GM12864 (cell line): ENCODE measurements around the gene HDDC2.

ENCODE experiments used
- DNase-seq: peaks from one replicate; pipeline ENCODE4 v3.0.0-alpha.2; 2011; ENCODE audit warnings: low read depth
- H3K4me3 ChIP-seq: 2 replicates; pipeline ENCODE4 v1.5.1; 2011; ENCODE audit warnings: mild to moderate bottlenecking, low read depth, low read length, control low read depth
- TF ChIP-seq, protein P1 (sequence below): IDR thresholded peaks from 2 replicates; pipeline ENCODE4 v1.5.1; 2011; ENCODE audit warnings: low read depth, mild to moderate bottlenecking, moderate library complexity, low read length, control low read depth, inconsistent platforms; ENCODE audit errors: missing control alignments

The HDDC2 gene

DNA sequence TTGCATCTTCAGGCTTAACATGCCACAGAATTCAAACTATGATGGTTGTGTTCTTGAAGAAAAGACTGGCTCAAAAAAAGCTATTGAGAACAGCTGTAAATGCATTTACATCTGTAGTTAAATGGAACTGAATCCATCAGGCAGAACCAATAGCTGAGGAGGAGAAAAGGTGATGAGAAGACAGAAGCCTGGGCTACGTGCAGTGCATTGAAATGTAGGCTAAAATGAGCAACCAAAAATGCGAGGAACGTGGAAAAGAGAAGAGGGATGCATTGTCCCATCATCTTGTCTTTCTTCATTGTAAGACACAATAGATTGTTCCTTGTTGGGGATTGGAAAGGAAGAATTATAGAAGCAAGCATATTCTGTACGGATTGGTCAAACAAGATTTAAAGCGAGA lies 13.8 kb upstream of the HDDC2 start:
- no peak overlapping the region for H3K4me3 ChIP-seq
- TF ChIP-seq, protein P1, sequence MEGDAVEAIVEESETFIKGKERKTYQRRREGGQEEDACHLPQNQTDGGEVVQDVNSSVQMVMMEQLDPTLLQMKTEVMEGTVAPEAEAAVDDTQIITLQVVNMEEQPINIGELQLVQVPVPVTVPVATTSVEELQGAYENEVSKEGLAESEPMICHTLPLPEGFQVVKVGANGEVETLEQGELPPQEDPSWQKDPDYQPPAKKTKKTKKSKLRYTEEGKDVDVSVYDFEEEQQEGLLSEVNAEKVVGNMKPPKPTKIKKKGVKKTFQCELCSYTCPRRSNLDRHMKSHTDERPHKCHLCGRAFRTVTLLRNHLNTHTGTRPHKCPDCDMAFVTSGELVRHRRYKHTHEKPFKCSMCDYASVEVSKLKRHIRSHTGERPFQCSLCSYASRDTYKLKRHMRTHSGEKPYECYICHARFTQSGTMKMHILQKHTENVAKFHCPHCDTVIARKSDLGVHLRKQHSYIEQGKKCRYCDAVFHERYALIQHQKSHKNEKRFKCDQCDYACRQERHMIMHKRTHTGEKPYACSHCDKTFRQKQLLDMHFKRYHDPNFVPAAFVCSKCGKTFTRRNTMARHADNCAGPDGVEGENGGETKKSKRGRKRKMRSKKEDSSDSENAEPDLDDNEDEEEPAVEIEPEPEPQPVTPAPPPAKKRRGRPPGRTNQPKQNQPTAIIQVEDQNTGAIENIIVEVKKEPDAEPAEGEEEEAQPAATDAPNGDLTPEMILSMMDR: no peak
- DNase-seq: no peak

DNA sequence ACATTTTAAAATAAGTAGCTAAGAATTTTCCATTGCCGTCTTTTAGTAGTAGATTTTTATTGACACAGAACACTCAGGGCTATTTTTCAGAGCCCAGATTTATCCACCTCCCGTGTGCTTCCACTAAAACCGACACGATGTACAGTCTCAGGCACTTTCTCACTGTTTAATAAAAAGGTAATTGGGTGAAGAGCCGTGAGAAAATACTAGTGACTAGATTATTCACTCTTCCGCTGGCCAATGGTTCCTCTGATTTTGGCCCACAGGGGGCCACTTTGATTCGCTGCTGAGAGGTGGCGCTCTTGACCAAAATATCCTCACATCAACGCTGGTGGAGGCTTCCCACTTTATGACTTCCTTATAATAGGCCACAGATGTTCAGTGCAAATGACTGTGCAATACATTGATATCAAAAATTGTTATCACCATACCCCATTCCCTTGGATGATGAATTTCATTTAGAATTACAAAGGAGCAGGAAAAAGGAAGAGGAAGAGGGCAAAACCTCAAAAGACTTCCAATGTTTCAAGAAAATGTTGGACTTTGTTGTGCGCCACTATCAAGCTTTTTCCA lies 12.3 kb upstream of the HDDC2 start:
- no peak for DNase-seq
- H3K4me3 ChIP-seq: no peak overlapping the region
- TF ChIP-seq, protein P1: peak; percentile 78

DNA sequence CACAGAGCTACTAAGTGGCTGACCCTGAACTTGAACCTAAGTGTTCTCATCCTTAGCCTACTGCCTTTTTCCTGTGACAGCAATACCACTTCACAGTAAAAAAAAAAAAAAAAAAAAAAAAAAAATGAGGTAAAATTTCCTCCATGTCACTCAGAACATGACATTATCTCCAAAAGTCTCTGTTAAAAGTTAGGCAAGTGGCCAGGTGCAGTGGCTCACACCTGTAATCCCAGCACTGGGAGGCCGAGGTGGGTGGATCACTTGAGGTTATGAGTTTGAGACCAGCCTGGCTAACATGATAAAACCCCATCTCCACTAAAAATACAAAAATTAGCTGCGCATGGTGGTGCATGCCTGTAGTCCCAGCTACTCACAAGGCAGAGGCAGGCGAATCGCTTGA lies 11.2 kb upstream of the HDDC2 start:
- no peak overlapping the region for H3K4me3 ChIP-seq
- TF ChIP-seq, protein P1: no peak
- no peak for DNase-seq

DNA sequence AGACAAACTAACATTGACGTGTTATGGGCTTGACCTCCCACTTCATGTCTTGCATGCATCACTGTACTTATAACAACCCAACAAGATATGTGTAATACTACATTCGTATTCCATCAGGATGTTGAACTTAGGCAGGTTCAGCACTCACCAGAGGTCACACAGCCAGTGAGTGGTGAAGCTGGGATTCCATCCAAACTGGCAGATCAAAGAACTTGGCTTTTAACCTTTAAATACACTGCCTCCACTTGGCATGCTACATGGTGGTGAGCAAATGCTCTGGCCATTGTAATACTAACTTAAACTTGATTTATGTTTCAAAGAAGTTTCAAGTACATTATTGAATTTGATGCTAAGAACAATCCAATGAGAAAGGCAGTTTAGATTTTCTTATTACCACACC lies 10.7 kb upstream of the HDDC2 start:
- no peak for DNase-seq
- TF ChIP-seq, protein P1: no peak
- no peak overlapping the region for H3K4me3 ChIP-seq

DNA sequence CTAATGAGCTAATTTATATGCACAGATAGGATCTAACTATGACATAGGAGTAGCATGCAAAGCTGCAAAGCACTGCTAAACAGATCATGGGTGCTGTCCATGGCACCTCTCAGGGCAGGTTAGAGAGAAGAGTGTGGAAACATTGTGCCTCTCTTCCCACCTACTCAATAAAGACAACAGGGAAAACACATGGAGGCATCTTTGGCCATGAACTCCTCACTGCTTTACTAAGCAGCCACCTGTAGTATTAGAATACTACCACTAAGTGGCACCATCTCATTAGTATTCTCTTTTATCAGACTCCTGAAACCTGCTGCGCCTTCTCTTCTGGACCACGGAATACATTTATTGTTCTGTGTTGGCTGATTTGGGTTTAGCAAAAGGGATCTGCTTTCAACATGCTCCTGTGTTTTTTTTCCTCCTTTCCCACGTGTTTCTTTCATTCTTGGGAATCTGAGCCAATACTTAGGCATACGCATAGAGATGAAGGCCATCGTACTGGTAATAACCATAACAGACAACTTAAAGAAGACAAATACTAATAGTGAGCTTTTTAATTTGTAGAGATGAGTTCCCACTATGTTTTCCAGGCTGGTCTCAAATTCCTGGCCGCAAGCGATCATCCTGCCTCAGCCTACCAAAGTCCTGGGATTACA lies 9.4 kb upstream of the HDDC2 start:
- DNase-seq: no peak
- no peak overlapping the region for H3K4me3 ChIP-seq
- TF ChIP-seq, protein P1: peak; percentile 72

DNA sequence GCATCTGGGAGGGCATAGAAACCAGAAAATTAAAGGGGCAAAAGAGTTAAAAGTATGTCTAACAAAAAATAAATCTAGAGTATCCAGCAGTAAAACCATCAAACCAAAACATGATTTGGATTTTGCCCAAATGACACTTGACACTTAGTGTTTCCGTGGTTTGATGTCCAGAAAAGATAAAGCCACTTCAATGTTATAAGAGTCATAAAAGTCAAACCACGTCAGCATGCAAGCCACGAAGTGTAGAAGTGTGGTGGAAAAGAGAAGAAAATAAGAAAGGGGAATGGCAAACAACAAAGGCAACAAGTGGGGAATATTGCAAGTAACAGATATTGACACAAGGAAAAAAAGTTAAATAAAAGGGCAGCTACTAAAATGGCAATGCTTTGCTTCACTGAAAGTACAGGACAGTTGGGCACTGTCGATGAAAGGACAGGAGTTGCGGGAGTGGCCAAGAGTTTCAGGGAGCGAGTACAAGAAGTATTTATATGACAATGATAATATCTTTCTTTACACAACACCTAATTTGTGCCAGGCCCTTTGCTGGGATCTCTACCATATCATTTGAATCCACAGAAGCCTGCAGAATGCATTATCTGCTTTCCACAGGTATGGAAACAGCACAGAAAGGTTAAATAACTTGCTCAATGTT lies 6.3 kb upstream of the HDDC2 start:
- no peak for DNase-seq
- H3K4me3 ChIP-seq: no peak overlapping the region
- TF ChIP-seq, protein P1: no peak
